PC-9 (cell line): ENCODE measurements around the gene RIC3.

Experiments used
- CTCF ChIP-seq: fragments of 200-600 bp; sonication (generic); conservative IDR thresholded peaks from 2 replicates; pipeline ENCODE4 v1.6.1; 2017; ENCODE audit warnings: mixed run types, antibody characterized with exemption, mild to moderate bottlenecking, moderate library complexity
- EZH2 ChIP-seq: fragments of 200-600 bp; sonication (generic); IDR thresholded peaks from 2 replicates; pipeline ENCODE4 v1.8.0; 2017; ENCODE audit warnings: antibody characterized with exemption, low read depth

DNA sequence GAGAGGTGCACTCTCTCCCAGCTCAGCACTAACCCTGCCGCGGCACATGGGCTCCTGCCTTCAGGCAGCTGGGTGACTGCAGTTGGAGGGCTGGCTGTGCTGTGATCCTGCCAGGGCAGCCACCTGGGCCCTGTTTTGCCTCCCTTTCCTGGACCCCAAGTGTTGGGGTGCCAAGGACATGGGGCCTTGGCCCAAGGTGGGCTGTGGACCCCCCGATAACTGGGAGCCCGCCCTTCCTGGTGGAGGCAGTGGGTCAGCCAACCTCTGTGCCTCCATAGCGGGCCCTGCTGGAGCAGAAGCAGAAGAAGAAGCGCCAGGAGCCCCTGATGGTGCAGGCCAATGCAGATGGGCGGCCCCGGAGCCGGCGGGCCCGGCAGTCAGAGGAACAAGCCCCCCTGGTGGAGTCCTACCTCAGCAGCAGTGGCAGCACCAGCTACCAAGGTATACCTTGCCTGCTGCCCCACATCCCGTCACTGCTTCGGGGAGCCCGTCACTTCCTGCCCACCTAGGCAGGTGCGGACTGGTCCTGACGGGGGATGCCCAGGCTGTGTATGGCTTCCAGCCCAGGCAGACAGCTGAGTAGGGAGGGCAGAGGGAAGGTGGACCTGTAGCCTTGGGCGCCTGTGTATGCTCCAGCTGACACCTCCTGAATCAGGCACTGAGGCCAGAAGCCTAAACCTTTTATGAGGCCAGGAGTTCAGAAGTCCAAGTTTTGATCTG lies 78.9 kb downstream of the RIC3 start:
- no peak for TF ChIP-seq CTCF
- TF ChIP-seq EZH2 = no peak
